Smooth muscle cell (in vitro differentiated cells): ENCODE results near the gene INPP5D. TPM values are rescaled to one million over a fixed set of nuclear protein-coding genes. Genes with fewer than 3 reads are reported as not detected.

Source experiments
- DNase-seq: peaks from one replicate; lab custom pipeline; 2025; ENCODE audit not compliant: unreplicated experiment; lab: John Stamatoyannopoulos, UW
- H2AFZ ChIP-seq: fragments of 200-600 bp; sonication (generic); 2 replicates; pipeline ENCODE4 v1.6.0; 2016; ENCODE audit warnings: antibody characterized with exemption, low read depth, mild to moderate bottlenecking
- H3F3A ChIP-seq: fragments of 200-600 bp; sonication (generic); 2 replicates; pipeline ENCODE4 v1.6.0; 2017; ENCODE audit warnings: antibody characterized with exemption, low read depth
- H3K27ac ChIP-seq: fragments of 200-600 bp; sonication (generic); 2 replicates; pipeline ENCODE4 v1.5.1; 2016; ENCODE audit warnings: low read depth, mild to moderate bottlenecking
- H3K27me3 ChIP-seq: fragments of 200-600 bp; sonication (generic); 2 replicates; pipeline ENCODE4 v1.6.1; 2016; ENCODE audit warnings: low read depth, mild to moderate bottlenecking
- H3K36me3 ChIP-seq: fragments of 200-600 bp; sonication (generic); 2 replicates; pipeline ENCODE4 v1.5.1; 2016; ENCODE audit warnings: low read depth
- H3K4me1 ChIP-seq: fragments of 200-600 bp; sonication (generic); 2 replicates; pipeline ENCODE4 v1.5.1; 2016; ENCODE audit warnings: low read depth
- H3K4me2 ChIP-seq: fragments of 200-600 bp; sonication (generic); 2 replicates; pipeline ENCODE4 v1.6.0; 2016; ENCODE audit warnings: mild to moderate bottlenecking
- H3K4me3 ChIP-seq: fragments of 200-600 bp; sonication (generic); 2 replicates; pipeline ENCODE4 v1.5.1; 2016; ENCODE audit warnings: mild to moderate bottlenecking
- H3K79me2 ChIP-seq: fragments of 200-600 bp; sonication (generic); 2 replicates; pipeline ENCODE4 v1.6.0; 2016; ENCODE audit warnings: low read depth, mild to moderate bottlenecking
- H3K9ac ChIP-seq: fragments of 200-600 bp; sonication (generic); 2 replicates; pipeline ENCODE4 v1.6.0; 2016; ENCODE audit warnings: low read depth
- H3K9me3 ChIP-seq: fragments of 200-600 bp; sonication (generic); replicated peaks from 2 replicates; pipeline ENCODE4 v1.5.1; 2016; ENCODE audit warnings: low read depth
- H4K20me1 ChIP-seq: fragments of 200-600 bp; sonication (generic); 2 replicates; pipeline ENCODE4 v1.6.0; 2016; ENCODE audit warnings: low read depth
- CTCF ChIP-seq: fragments of 200-600 bp; sonication (generic); IDR thresholded peaks from 2 replicates; pipeline ENCODE4 v1.5.1; 2017; ENCODE audit warnings: borderline replicate concordance, mild to moderate bottlenecking, antibody characterized with exemption; ENCODE audit not compliant: insufficient read depth, poor library complexity, severe bottlenecking
- WGBS: methylation state at CpG from one replicate; pipeline ENCODE4 v1.1.7; 2016; ENCODE audit warnings: low lambda C conversion rate; 5-methylcytosine and 5-hydroxymethylcytosine counted together
- polyA plus RNA-seq: library from polyadenylated mRNA; unstranded; fragments of >200 nt; fragmentation: Nextera tagmentation; extraction: Ambion mirVana; gene quantifications from 2 replicates; pipeline ENCODE4 v1.2.1, GENCODE V29; 2016
- total RNA-seq: library from RNA; depleted of rRNA; stranded (reverse); fragments of >200 nt; gene quantifications from 2 replicates; pipeline ENCODE4 v1.2.3, GENCODE V29; 2014

INPP5D gene
- total and polyA plus RNA-seq, 2 experiments from 2014 or later: 5.6 to 17.8 TPM

GRCh38 chr2:233012301-233012971 lies 47.7 kb upstream of the INPP5D start:
- Histone ChIP-seq H3K4me1 (no peaks in the 10 kb centered on the region), H3K36me3 (no peaks in the 10 kb centered on the region), H2AFZ (no peak overlapping the region), H3K4me2 (no peak overlapping the region), H3F3A (no peaks in the 10 kb centered on the region), H3K9me3 (no peaks in the 10 kb centered on the region), H3K9ac (no peak overlapping the region), H3K27ac (no peak overlapping the region), H3K4me3 (no peak overlapping the region), H3K79me2 (no peaks in the 10 kb centered on the region), H4K20me1 (no peaks in the 10 kb centered on the region), H3K27me3 (no peaks in the 10 kb centered on the region)
- no peak for TF ChIP-seq CTCF
- DNase-seq: no peak
- 81% methylated on average over 12 of the region's 12 CpGs for whole genome bisulfite sequencing

- WGBS: 95% methylated on average over 12 of the region's 12 CpGs
- H4K20me1 ChIP-seq: no peaks in the 10 kb centered on the region
- no peak within 1 kb of the TSS for H3K4me2 ChIP-seq
- H3K27me3 ChIP-seq: no peaks in the 10 kb centered on the region
- H3K36me3 ChIP-seq: no peaks in the 10 kb centered on the region
- no peak within 1 kb of the TSS for H3K9ac ChIP-seq
- no peak within 1 kb of the TSS for H3K27ac ChIP-seq
- DNase-seq: no peak
- no peaks in the 10 kb centered on the region for H3K9me3 ChIP-seq
- H3K4me3 ChIP-seq: no peak within 1 kb of the TSS
- no peaks in the 10 kb centered on the region for H3K79me2 ChIP-seq
- no peak for TF ChIP-seq CTCF
- no peaks in the 10 kb centered on the region for H3K4me1 ChIP-seq
- H3F3A ChIP-seq: no peaks in the 10 kb centered on the region
- no peak within 1 kb of the TSS for H2AFZ ChIP-seq
Observed at GRCh38 chr2:233013027-233013461, 47.1 kb upstream of the INPP5D start, which contains the start of gene NGEF. Gene NGEF (minus strand): TSS chr2:233013256. CDS start chr2:232974890, 38,366 bp downstream.

GRCh38 chr2:233013650-233014049 lies 46.5 kb upstream of the INPP5D start:
- H3K36me3 ChIP-seq: no peaks in the 10 kb centered on the region
- TF ChIP-seq CTCF: no peak
- H3K9me3 ChIP-seq: no peaks in the 10 kb centered on the region
- no peak overlapping the region for H3K4me3 ChIP-seq
- H3K27me3 ChIP-seq: no peaks in the 10 kb centered on the region
- DNase-seq: no peak
- H2AFZ ChIP-seq: no peak overlapping the region
- H3K9ac ChIP-seq: no peak overlapping the region
- no peaks in the 10 kb centered on the region for H3F3A ChIP-seq
- H3K4me1 ChIP-seq: no peaks in the 10 kb centered on the region
- no peaks in the 10 kb centered on the region for H3K79me2 ChIP-seq
- no peaks in the 10 kb centered on the region for H4K20me1 ChIP-seq
- no peak overlapping the region for H3K4me2 ChIP-seq
- H3K27ac ChIP-seq: no peak overlapping the region
- 88% methylated on average over 1 of the region's 1 CpG for WGBS

- Histone ChIP-seq H3K27me3 (no peaks in the 10 kb centered on the region), H2AFZ (no peak overlapping the region), H3K4me2 (no peak overlapping the region), H4K20me1 (no peaks in the 10 kb centered on the region), H3K9me3 (no peaks in the 10 kb centered on the region), H3K4me3 (no peak overlapping the region), H3K36me3 (no peaks in the 10 kb centered on the region), H3K79me2 (no peaks in the 10 kb centered on the region), H3K4me1 (no peaks in the 10 kb centered on the region), H3K9ac (no peak overlapping the region), H3F3A (no peaks in the 10 kb centered on the region), H3K27ac (no peak overlapping the region)
- TF ChIP-seq CTCF: no peak
- no peak for DNase-seq
- WGBS: 96% methylated on average over 1 of the region's 1 CpG
Observed at GRCh38 chr2:233015019-233015645, 45.0 kb upstream of the INPP5D start.
